PFSK-1 (cell line): ENCODE results near the gene CCDC71L.

Source experiments
- SIN3A ChIP-seq: IDR thresholded peaks from 2 replicates; pipeline ENCODE4 v1.6.1; 2012; ENCODE audit warnings: mild to moderate bottlenecking, low read length, moderate library complexity, borderline replicate concordance; ENCODE audit not compliant: insufficient read depth
- TAF1 ChIP-seq: IDR thresholded peaks from 2 replicates; pipeline ENCODE4 v1.6.1; 2012; ENCODE audit warnings: low read length, control low read depth, borderline replicate concordance; ENCODE audit not compliant: insufficient read depth

DNA sequence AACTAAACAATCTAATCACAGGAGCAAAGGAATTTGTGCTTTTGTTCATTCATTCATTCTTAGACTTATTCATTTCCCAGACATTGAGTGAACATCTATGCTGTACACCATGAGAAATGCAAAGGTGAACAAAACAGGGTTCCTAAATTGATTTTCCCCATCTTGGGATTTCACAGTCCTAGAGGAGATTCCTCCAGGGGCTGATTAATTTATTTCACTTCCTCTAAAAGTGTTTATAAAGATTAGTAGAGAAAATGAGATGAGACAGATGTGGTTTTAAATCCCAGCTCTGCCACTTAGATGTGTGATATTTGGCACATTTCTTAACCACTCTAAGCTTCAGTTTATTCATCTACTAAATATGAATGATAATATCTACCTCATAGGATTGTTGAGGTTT lies 8.9 kb downstream of the CCDC71L start:
- TF ChIP-seq TAF1 = no peak
- TF ChIP-seq SIN3A = no peak
